GM10847 (cell line): Measurements from ENCODE around the gene NFYC.

Experiments
- POLR2A ChIP-seq: IDR thresholded peaks from 2 replicates; pipeline ENCODE4 v1.6.1; 2011; ENCODE audit not compliant: insufficient read length; ENCODE audit errors: extremely low read depth

The NFYC gene

GRCh38 chr1:40692429-40692895 lies 958 bp downstream of the NFYC start:
- TF ChIP-seq POLR2A = no peak

- TF ChIP-seq POLR2A = no peak
Observed at GRCh38 chr1:40693425-40693824, 1.9 kb downstream of the NFYC start.

- TF ChIP-seq POLR2A = no peak
Observed at GRCh38 chr1:40694353-40694874, 2.9 kb downstream of the NFYC start.

GRCh38 chr1:40696294-40696693 lies 4.8 kb downstream of the NFYC start:
- TF ChIP-seq POLR2A = no peak

- TF ChIP-seq POLR2A = no peak
Observed at GRCh38 chr1:40697436-40697835, 5.9 kb downstream of the NFYC start.

- no peak for TF ChIP-seq POLR2A
Observed at GRCh38 chr1:40699787-40700186, 8.3 kb downstream of the NFYC start.

GRCh38 chr1:40701684-40702083 lies 10.2 kb downstream of the NFYC start:
- no peak for TF ChIP-seq POLR2A

GRCh38 chr1:40703316-40703715 lies 11.8 kb downstream of the NFYC start:
- no peak for TF ChIP-seq POLR2A

- TF ChIP-seq POLR2A = no peak
Observed at GRCh38 chr1:40704817-40705733, 13.6 kb downstream of the NFYC start.

- TF ChIP-seq POLR2A = no peak
Observed at GRCh38 chr1:40706626-40707025, 15.1 kb downstream of the NFYC start.

- TF ChIP-seq POLR2A = no peak
Observed at GRCh38 chr1:40708750-40709099, 17.2 kb downstream of the NFYC start.

GRCh38 chr1:40709100-40709801 lies 17.7 kb downstream of the NFYC start:
- no peak for TF ChIP-seq POLR2A

GRCh38 chr1:40709802-40710278 lies 18.3 kb downstream of the NFYC start:
- no peak for TF ChIP-seq POLR2A

- TF ChIP-seq POLR2A = no peak
Observed at GRCh38 chr1:40710581-40711315, 19.2 kb downstream of the NFYC start.
